Measurements from ENCODE around the gene ACBD5. TPM values are rescaled to one million over a fixed set of nuclear protein-coding genes. Genes with fewer than 3 reads are reported as not detected.
A peak's percentile ranks its signal among the peaks of the same experiment; 100 is the strongest.
"Not testable (repeated sequence)": the region's sequence is repeated elsewhere in the genome, so short reads cannot be mapped to it uniquely, and the experiment has no call there.

Gene ACBD5
- total RNA-seq, result 10 to 100 TPM; 39.5 to 69.2 TPM
- 10 to 100 TPM; 51.6 to 64.5 TPM for polyA plus RNA-seq (ENCODE audit: insufficient read length in 2 of 2)
- long read RNA-seq, donor 1, full-length matches to known transcripts, result 11 of 11 reads
- long read RNA-seq, donor 1, partial matches to known transcripts, result 0 of 11 reads
- long read RNA-seq, donor 1, other reads (novel, unspliced or antisense), result 0 of 11 reads
- long read RNA-seq, donor 2, partial matches to known transcripts, result 0 of 5 reads
- long read RNA-seq, donor 2, other reads (novel, unspliced or antisense), result 0 of 5 reads
- long read RNA-seq, donor 3, full-length matches to known transcripts, result 4 of 4 reads
- long read RNA-seq, donor 3, partial matches to known transcripts, result 0 of 4 reads
- long read RNA-seq, donor 3, other reads (novel, unspliced or antisense), result 0 of 4 reads
- long read RNA-seq, donor 4, partial matches to known transcripts, result 0 of 2 reads
- long read RNA-seq, donor 4, other reads (novel, unspliced or antisense), result 0 of 2 reads

GRCh38 chr10:27240212-27241009 is at the start of gene ACBD5:
Gene ACBD5, minus strand, starts transcription at chr10:27240797. Its CDS starts 109 bp downstream, at chr10:27240688.
- Histone ChIP-seq H3K27me3 (ENCODE audit: control insufficient read depth, insufficient read depth, low read length) (no peaks in the 10 kb centered on the region), H3K36me3 (ENCODE audit: control insufficient read depth, insufficient read depth, low read length) (peaks cover 6% of the 10 kb centered on the region), H3K4me3 (ENCODE audit: low read depth, low read length) (peak within 1 kb of the TSS; percentile 93), H3K4me1 (ENCODE audit: control insufficient read depth, insufficient read depth, low read length) (peaks cover 27% of the 10 kb centered on the region), H3K9me3 (ENCODE audit: control insufficient read depth, insufficient read depth, low read length) (no peaks in the 10 kb centered on the region), H3K27ac (ENCODE audit: low read depth, low read length) (peak within 1 kb of the TSS; percentile 99)
- WGBS (ENCODE audit: insufficient coverage), result under 1% methylated on average over 59 of the region's 64 CpGs
- DNase-seq (ENCODE audit: low read depth in 4 of 6, low spot score in 6 of 6), result peak; percentile 47 to 92 (median 64)

- H3K27ac ChIP-seq (ENCODE audit: low read depth, low read length), result no peak overlapping the region
- no peaks in the 10 kb centered on the region for H3K4me1 ChIP-seq (ENCODE audit: control insufficient read depth, insufficient read depth, low read length)
- H3K36me3 ChIP-seq (ENCODE audit: control insufficient read depth, insufficient read depth, low read length), result no peaks in the 10 kb centered on the region
- no peaks in the 10 kb centered on the region for H3K27me3 ChIP-seq (ENCODE audit: control insufficient read depth, insufficient read depth, low read length)
- H3K4me3 ChIP-seq (ENCODE audit: low read depth, low read length), result no peak overlapping the region
- peak in 2 of 6 donors; percentile 1 to 4 for DNase-seq (ENCODE audit: low read depth in 4 of 6, low spot score in 6 of 6)
- 65% methylated on average over 2 of the region's 3 CpGs for WGBS (ENCODE audit: insufficient coverage)
- no peaks in the 10 kb centered on the region for H3K9me3 ChIP-seq (ENCODE audit: control insufficient read depth, insufficient read depth, low read length)
Measured at GRCh38 chr10:27285093-27285492, 44.5 kb upstream of the ACBD5 start.

GRCh38 chr10:27276581-27276980 is 36.0 kb upstream of the ACBD5 start:
- Histone ChIP-seq H3K4me1 (ENCODE audit: control insufficient read depth, insufficient read depth, low read length) (no peaks in the 10 kb centered on the region), H3K27me3 (ENCODE audit: control insufficient read depth, insufficient read depth, low read length) (no peaks in the 10 kb centered on the region), H3K4me3 (ENCODE audit: low read depth, low read length) (no peak overlapping the region), H3K36me3 (ENCODE audit: control insufficient read depth, insufficient read depth, low read length) (no peaks in the 10 kb centered on the region), H3K9me3 (ENCODE audit: control insufficient read depth, insufficient read depth, low read length) (no peaks in the 10 kb centered on the region), H3K27ac (ENCODE audit: low read depth, low read length) (no peak overlapping the region)
- no peak for DNase-seq (ENCODE audit: low read depth in 4 of 6, low spot score in 6 of 6)

- not testable (repeated sequence) for H3K4me3 ChIP-seq (ENCODE audit: low read depth, low read length); H3K27me3 ChIP-seq (ENCODE audit: control insufficient read depth, insufficient read depth, low read length); DNase-seq (ENCODE audit: low read depth in 4 of 6, low spot score in 6 of 6); H3K27ac ChIP-seq (ENCODE audit: low read depth, low read length); H3K36me3 ChIP-seq (ENCODE audit: control insufficient read depth, insufficient read depth, low read length); H3K4me1 ChIP-seq (ENCODE audit: control insufficient read depth, insufficient read depth, low read length); H3K9me3 ChIP-seq (ENCODE audit: control insufficient read depth, insufficient read depth, low read length)
- WGBS (ENCODE audit: insufficient coverage), result no CpG with 5 or more reads among the region's 3 CpGs
Measured at GRCh38 chr10:27266025-27266424, 25.4 kb upstream of the ACBD5 start.

GRCh38 chr10:27262788-27263187 is 22.2 kb upstream of the ACBD5 start:
- H3K4me1 ChIP-seq (ENCODE audit: control insufficient read depth, insufficient read depth, low read length); H3K27ac ChIP-seq (ENCODE audit: low read depth, low read length); H3K36me3 ChIP-seq (ENCODE audit: control insufficient read depth, insufficient read depth, low read length); H3K4me3 ChIP-seq (ENCODE audit: low read depth, low read length); DNase-seq (ENCODE audit: low read depth in 4 of 6, low spot score in 6 of 6); H3K9me3 ChIP-seq (ENCODE audit: control insufficient read depth, insufficient read depth, low read length): not testable (repeated sequence)
- WGBS (ENCODE audit: insufficient coverage), result 50% methylated on average over 1 of the region's 7 CpGs
- H3K27me3 ChIP-seq (ENCODE audit: control insufficient read depth, insufficient read depth, low read length), result peaks cover 20% of the 10 kb centered on the region

GRCh38 chr10:27258838-27259812 is 18.5 kb upstream of the ACBD5 start:
- Histone ChIP-seq H3K36me3 (ENCODE audit: control insufficient read depth, insufficient read depth, low read length) (no peaks in the 10 kb centered on the region), H3K4me3 (ENCODE audit: low read depth, low read length) (peak overlapping the region; percentile 59), H3K4me1 (ENCODE audit: control insufficient read depth, insufficient read depth, low read length) (peaks cover 9% of the 10 kb centered on the region), H3K9me3 (ENCODE audit: control insufficient read depth, insufficient read depth, low read length) (no peaks in the 10 kb centered on the region), H3K27ac (ENCODE audit: low read depth, low read length) (no peak overlapping the region), H3K27me3 (ENCODE audit: control insufficient read depth, insufficient read depth, low read length) (peaks cover 22% of the 10 kb centered on the region)
- WGBS (ENCODE audit: insufficient coverage), result under 1% methylated on average over 71 of the region's 75 CpGs
- peak in 3 of 6 donors; percentile 11 to 44 (median 41) for DNase-seq (ENCODE audit: low read depth in 4 of 6, low spot score in 6 of 6)

GRCh38 chr10:27258492-27258837 is 17.9 kb upstream of the ACBD5 start:
- no peak for DNase-seq (ENCODE audit: low read depth in 4 of 6, low spot score in 6 of 6)
- H3K9me3 ChIP-seq (ENCODE audit: control insufficient read depth, insufficient read depth, low read length), result no peaks in the 10 kb centered on the region
- 3% methylated on average over 13 of the region's 18 CpGs for WGBS (ENCODE audit: insufficient coverage)
- no peaks in the 10 kb centered on the region for H3K36me3 ChIP-seq (ENCODE audit: control insufficient read depth, insufficient read depth, low read length)
- peaks cover 9% of the 10 kb centered on the region for H3K4me1 ChIP-seq (ENCODE audit: control insufficient read depth, insufficient read depth, low read length)
- H3K4me3 ChIP-seq (ENCODE audit: low read depth, low read length), result peak overlapping the region; percentile 59
- H3K27ac ChIP-seq (ENCODE audit: low read depth, low read length), result no peak overlapping the region
- H3K27me3 ChIP-seq (ENCODE audit: control insufficient read depth, insufficient read depth, low read length), result peaks cover 22% of the 10 kb centered on the region

- Histone ChIP-seq H3K9me3 (ENCODE audit: control insufficient read depth, insufficient read depth, low read length) (no peaks in the 10 kb centered on the region), H3K36me3 (ENCODE audit: control insufficient read depth, insufficient read depth, low read length) (no peaks in the 10 kb centered on the region), H3K27ac (ENCODE audit: low read depth, low read length) (no peak overlapping the region), H3K27me3 (ENCODE audit: control insufficient read depth, insufficient read depth, low read length) (peaks cover 22% of the 10 kb centered on the region), H3K4me3 (ENCODE audit: low read depth, low read length) (no peak overlapping the region), H3K4me1 (ENCODE audit: control insufficient read depth, insufficient read depth, low read length) (peaks cover 13% of the 10 kb centered on the region)
- WGBS (ENCODE audit: insufficient coverage), result 97% methylated on average over 34 of the region's 58 CpGs
- no peak for DNase-seq (ENCODE audit: low read depth in 4 of 6, low spot score in 6 of 6)
Measured at GRCh38 chr10:27256299-27257189, 15.9 kb upstream of the ACBD5 start.

Measured in spinal cord (tissue), 10 donors.